IPS-NIHi7 (cell line): ENCODE data around the gene KATNA1.

Experiments used
- DNase-seq: peaks from one replicate; pipeline ENCODE4 v3.0.0; 2012; ENCODE audit warnings: mixed read lengths; ENCODE audit errors: extremely low spot score

Gene KATNA1

GRCh38 chr6:149608381-149608982 lies 40.0 kb downstream of the KATNA1 start:
- DNase-seq, result no peak

- DNase-seq, result no peak
Measured at GRCh38 chr6:149600508-149600907, 48.0 kb downstream of the KATNA1 start.

DNA sequence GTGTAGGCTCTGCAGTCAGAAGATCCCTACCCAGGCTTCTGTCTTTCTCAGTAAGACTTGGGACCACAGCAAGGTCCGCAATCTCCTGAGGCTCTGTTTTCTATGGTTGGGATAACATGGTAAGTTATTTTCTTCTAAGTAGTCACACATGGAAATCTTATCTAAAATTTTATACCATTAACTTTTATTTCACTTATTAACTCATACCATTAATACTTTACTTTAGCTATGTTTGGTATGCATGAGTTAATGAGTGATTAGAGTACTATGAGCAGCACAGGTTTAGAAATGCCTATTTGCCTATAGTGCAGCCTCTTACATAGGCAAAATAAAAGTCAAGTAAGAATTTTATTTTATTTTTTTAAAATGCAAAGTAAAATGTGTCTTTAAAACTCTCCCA lies 55.1 kb downstream of the KATNA1 start:
- no peak for DNase-seq

- no peak for DNase-seq
Measured at GRCh38 chr6:149592983-149593382, 55.5 kb downstream of the KATNA1 start.

GRCh38 chr6:149586149-149586548 lies 62.4 kb downstream of the KATNA1 start:
- DNase-seq, result no peak

DNA sequence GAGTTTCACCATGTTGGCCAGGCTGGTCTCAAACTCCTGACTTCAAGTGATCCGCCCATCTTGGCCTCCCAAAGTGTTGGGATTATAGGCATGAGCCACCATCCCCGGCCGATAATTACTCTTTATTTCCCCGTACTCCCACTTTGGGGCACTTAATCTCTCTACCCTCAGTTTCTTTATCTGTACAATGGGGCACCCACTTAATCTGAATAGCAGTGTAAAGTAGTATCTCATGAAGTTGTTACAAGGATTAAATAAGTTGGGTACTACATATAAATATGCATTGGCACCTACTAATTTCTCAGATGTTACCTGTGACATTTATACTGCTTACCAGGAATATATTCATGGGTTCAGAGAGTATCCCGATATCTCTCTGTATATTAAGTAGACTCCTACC lies 67.2 kb downstream of the KATNA1 start:
- no peak for DNase-seq

GRCh38 chr6:149580880-149581279 lies 67.6 kb downstream of the KATNA1 start:
- no peak for DNase-seq

- no peak for DNase-seq
Measured at GRCh38 chr6:149567945-149568585, 80.4 kb downstream of the KATNA1 start.

DNA sequence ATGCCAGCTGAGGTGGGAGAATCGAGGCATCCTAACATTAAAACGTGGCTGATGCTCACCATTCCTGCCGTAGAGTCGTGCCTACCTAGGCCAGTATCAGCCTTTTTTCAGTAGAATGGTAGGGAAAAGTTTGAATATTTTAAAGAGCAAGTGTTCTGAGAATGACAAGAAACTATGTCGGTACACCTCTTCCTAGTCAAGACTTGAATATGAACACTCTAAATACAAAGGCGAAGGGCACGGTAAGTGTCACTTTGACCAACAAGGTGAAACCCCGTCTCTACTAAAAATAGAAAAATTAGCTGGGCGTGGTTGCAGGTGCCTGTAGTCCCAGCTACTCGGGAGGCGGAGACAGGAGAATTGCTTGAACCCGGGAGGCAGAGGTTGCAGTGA lies 81.3 kb downstream of the KATNA1 start:
- no peak for DNase-seq

DNA sequence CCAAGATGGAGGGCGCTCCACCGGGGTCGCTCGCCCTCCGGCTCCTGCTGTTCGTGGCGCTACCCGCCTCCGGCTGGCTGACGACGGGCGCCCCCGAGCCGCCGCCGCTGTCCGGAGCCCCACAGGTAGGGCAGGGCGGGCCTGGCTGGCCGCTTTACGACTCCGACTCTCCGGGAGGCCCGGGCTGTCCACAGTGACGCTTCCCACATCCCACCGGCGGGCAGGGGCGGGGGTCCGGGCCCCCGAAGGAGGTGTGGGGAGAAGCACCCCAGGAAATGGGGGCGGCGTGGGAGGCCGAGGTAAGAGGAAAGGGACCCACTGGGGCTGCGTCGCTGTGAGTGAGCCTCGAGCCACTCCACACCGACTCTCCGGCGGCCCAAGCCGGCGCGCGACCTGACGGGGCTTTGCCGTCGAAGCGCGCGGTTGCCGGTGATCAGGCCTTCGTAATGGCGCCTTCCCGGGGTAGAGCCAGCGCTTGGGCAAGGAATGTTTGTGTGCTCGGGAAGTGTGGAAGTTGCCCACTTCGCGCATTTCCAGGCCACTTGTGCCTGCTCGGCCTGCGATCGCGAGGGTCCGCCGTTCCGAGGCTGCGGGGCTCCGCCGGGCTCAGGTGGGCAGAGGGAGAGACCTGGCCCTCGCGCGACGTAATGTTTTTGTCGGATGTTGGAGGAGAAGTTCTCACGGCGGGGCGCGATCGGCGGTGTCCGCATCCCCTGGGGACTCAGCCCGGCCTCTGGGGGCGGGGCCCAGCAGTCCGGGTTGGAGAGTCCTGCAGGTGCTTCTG lies 81.9 kb downstream of the KATNA1 start:
- DNase-seq, result peak; percentile 65

DNA sequence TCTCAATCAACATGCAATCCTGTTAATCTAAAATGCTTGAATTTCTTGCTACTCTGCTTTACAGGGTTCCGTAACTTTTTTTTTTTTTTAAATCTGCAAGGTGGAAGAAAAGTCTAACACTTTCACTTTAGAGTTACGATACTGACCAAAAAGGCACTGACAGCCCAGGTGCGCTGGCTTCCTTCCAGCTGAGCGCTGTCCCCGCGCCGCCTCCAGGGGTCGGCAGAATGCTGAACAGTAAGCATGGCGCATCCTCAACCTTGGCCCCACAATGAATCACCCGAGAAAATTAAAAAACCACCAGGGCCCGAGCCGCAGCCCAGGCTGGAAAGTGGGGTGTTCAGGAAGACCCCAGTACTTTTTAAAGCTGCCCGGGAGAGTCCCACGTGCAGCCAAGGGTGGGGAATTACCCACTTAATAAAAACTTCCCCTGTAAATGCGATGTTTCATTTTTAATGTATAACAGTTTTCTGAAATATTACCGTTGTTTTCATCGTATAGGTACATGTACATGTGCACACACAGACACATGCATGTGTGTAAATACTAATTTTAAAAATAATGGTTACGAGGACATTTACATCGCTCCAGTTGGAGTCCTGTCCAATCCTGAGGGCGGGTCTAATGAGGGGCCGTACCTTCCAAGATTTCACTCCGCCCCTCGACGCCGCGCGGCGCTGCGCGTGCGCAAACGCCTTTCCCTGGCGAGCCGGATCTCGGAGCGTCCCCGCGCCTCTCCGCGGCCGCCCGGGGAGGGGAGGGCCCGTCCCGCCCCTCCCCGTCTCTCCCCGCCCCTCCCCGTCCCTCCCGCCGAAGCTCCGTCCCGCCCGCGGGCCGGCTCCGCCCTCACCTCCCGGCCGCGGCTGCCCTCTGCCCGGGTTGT lies 82.7 kb downstream of the KATNA1 start, which contains the start of gene GINM1:
Gene GINM1 (plus strand): TSS at position 849 of the 883 bp plus-strand sequence. CDS start 40 bp downstream, outside the sequence.
- DNase-seq, result peak; percentile 99

DNA sequence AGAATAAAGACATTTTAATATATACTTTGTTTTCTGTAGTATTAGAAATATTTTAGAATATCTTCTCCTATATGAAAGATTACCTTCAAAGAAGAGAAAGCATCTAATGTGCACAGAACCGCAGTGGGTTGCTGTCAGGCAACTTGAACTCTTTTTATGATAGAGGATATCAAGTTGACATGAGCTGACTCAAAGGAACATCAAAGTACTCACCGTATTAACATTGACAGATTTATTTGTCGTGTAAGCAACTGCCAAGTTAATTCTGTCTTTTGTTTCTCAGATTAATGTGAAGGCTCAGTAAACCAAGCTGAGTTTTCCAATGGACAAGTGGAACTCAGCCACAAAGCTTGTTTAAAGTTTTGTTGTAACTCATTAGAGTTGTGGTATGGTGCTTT lies 84.6 kb downstream of the KATNA1 start:
- no peak for DNase-seq

GRCh38 chr6:149563203-149563927 lies 85.1 kb downstream of the KATNA1 start:
- no peak for DNase-seq

DNA sequence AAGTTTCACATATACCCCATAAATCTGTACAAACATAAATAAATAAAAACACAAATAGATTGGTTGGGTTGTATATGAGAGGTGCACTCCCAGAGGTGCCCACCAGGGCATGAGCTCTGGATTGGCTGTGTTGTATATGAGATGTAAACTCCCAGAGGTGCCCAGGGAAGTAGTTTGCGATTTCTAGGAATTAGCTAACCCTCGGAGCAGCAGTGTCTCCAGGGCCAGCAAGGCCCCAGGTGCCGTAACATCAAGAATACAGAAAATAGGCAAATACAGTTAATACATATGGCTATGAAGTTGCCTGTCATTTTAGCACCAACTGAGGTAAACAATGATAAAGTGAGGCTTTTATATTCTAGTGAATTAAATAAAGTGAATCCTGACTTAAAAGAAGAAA lies 87.8 kb downstream of the KATNA1 start:
- DNase-seq, result peak; percentile 29

DNA sequence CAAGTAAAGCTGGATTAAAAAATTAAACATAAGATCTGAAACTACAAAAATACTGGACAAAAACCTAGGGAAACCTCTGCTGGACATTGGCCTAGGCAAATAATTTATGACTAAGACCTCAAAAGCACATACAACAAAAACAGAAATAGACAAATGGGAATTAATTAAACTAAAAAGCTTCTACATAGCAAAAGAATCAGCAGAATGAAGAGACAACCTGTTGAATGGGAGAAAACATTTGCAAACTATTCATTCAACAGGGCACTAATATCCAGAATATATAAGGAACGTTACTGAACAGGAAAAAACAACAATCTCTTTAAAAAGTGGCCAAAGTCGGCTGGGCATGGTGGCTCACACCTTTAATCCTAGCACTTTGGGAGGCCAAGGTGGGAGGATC lies 89.1 kb downstream of the KATNA1 start:
- no peak for DNase-seq

DNA sequence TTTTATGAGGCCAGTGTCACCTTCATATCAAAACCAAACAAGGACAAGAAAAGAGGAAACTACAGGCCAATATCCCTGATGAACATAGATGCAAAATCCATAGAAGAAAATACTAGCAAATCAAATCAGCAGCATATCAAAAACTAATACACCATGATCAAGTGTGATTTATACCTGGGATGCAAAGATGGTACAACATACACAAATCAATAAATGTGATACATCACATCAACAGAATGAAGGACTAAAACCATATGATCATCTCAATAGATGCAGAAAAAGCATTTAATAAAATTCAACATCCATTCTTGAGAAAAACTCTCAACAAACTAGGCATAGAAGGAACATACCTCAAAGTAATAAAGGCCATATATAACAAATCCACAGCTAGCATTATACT lies 90.5 kb downstream of the KATNA1 start:
- DNase-seq, result no peak

- DNase-seq, result no peak
Measured at GRCh38 chr6:149551920-149552319, 96.6 kb downstream of the KATNA1 start.

DNA sequence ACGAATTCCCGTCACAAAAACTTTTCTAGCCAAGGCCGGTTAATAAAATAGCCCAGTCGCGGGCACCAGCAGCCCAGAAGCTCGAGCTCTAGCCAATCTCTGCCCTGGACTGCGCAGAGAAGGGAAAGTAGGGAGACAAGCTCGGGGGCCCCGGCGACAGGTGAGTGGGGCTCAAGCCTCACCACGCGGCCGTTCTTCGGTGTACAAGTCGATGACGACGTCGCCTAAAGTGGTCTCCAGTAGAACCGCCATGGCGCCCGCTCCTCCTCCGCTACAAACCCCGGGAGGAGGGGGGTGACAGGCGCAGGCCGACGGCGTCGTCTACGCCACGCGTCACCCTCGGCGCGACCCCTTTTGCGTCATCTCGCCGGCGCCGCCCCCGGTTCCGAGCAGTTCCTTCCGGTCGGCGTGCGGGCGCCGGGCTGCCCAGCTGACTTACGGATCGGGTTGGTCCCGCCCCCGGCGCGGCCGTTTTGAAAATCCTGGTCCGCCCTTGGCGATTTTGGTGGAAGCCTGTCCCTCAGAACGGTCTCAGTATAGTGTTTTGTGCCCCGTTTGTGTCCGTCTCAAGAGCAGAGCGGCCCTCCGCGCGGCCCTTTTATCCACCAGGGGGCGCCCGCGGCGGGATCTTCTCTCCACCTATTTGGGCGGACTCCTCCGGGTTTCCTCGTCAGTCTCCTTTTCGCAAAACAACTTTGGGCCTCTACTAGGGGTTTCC lies 102.6 kb downstream of the KATNA1 start, which contains the start of gene PPIL4:
Gene PPIL4 (minus strand): TSS at position 290 of the 718 bp plus-strand sequence. CDS start 38 bp downstream, at position 252.
- DNase-seq, result peak; percentile 95

DNA sequence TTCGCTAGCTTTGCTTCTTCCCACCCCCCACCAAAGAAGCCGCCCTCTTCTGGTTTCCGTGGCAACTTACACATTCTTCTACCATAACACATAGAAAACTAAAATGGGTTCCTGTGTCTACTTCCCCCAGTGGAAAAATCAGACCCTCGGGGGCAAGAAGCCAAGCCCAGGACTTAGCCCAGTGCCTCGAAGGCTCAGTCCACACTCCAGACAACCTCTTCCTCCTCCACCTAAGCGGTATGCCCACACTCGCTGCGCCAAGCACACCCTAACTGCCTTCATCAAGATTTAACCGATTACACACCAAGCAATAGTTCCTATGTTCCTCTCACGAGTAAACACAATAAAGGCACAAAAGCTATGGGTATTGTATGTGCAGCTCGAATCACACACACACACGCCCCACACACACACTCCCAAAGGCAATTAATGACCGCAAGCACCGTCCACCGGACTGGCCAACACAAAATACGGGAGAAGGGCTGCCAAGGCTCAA lies 103.2 kb downstream of the KATNA1 start:
- peak; percentile 9 for DNase-seq
